NCI-H1436 treated with DMSO at 0.1 percent for 48 hours (cell line): Measurements from ENCODE around the gene PMP22.

Experiments used
- DNase-seq: peaks from one replicate; lab custom pipeline; 2025; lab: John Stamatoyannopoulos, UW

PMP22 gene

GRCh38 chr17:15265131-15265530, at the start of gene PMP22:
PMP22 (minus strand) TSS chr17:15265326; CDS start chr17:15260727, 4,599 bp downstream.
- DNase-seq, result no peak

- DNase-seq, result no peak
Measured at GRCh38 chr17:15311996-15312395, 46.9 kb upstream of the PMP22 start.

GRCh38 chr17:15309793-15310192, 44.7 kb upstream of the PMP22 start:
- DNase-seq, result no peak

GRCh38 chr17:15309236-15309635, 44.1 kb upstream of the PMP22 start:
- DNase-seq, result no peak

- no peak for DNase-seq
Measured at GRCh38 chr17:15308758-15309157, 43.6 kb upstream of the PMP22 start.

- no peak for DNase-seq
Measured at GRCh38 chr17:15307710-15308111, 42.6 kb upstream of the PMP22 start.

- DNase-seq, result no peak
Measured at GRCh38 chr17:15303851-15304250, 38.7 kb upstream of the PMP22 start.

GRCh38 chr17:15303268-15303667, 38.1 kb upstream of the PMP22 start:
- no peak for DNase-seq

GRCh38 chr17:15301845-15302244, 36.7 kb upstream of the PMP22 start:
- DNase-seq, result no peak

GRCh38 chr17:15298176-15298575, 33.0 kb upstream of the PMP22 start:
- DNase-seq, result no peak

GRCh38 chr17:15293558-15293957, 28.4 kb upstream of the PMP22 start:
- no peak for DNase-seq

- no peak for DNase-seq
Measured at GRCh38 chr17:15291674-15292361, 26.7 kb upstream of the PMP22 start.

- DNase-seq, result no peak
Measured at GRCh38 chr17:15290605-15291004, 25.5 kb upstream of the PMP22 start.

GRCh38 chr17:15289285-15290183, 24.4 kb upstream of the PMP22 start:
- no peak for DNase-seq

GRCh38 chr17:15288859-15289258, 23.7 kb upstream of the PMP22 start:
- no peak for DNase-seq

- DNase-seq, result no peak
Measured at GRCh38 chr17:15287538-15288267, 22.6 kb upstream of the PMP22 start.

- DNase-seq, result no peak
Measured at GRCh38 chr17:15285466-15285865, 20.3 kb upstream of the PMP22 start.

GRCh38 chr17:15284537-15284936, 19.4 kb upstream of the PMP22 start:
- no peak for DNase-seq

GRCh38 chr17:15284107-15284506, 19.0 kb upstream of the PMP22 start:
- DNase-seq, result no peak

- DNase-seq, result no peak
Measured at GRCh38 chr17:15281909-15282308, 16.8 kb upstream of the PMP22 start.

GRCh38 chr17:15278924-15279477, 13.9 kb upstream of the PMP22 start:
- DNase-seq, result no peak

GRCh38 chr17:15278380-15278779, 13.3 kb upstream of the PMP22 start:
- DNase-seq, result no peak
